Left ventricle myocardium inferior (tissue), 1 donor: ENCODE data around the gene COL18A1. TPM values are rescaled to one million over a fixed set of nuclear protein-coding genes. Genes with fewer than 3 reads are reported as not detected.

Source experiments
- DNase-seq: peaks from one replicate; pipeline ENCODE4 v3.0.0-alpha.2; 2020
- H3K27ac ChIP-seq: fragments of 200-600 bp; replicated peaks from 2 replicates; pipeline ENCODE4 v1.8.0; 2021
- H3K27me3 ChIP-seq: fragments of 200-600 bp; 2 replicates; pipeline ENCODE4 v1.8.0; 2021; ENCODE audit warnings: low read depth
- H3K36me3 ChIP-seq: fragments of 200-600 bp; 2 replicates; pipeline ENCODE4 v1.8.0; 2021
- H3K4me1 ChIP-seq: fragments of 200-600 bp; 2 replicates; pipeline ENCODE4 v1.8.0; 2021
- H3K4me3 ChIP-seq: fragments of 200-600 bp; 2 replicates; pipeline ENCODE4 v1.8.0; 2021; ENCODE audit warnings: mild to moderate bottlenecking, moderate library complexity
- H3K9me3 ChIP-seq: fragments of 200-600 bp; replicated peaks from 2 replicates; pipeline ENCODE4 v1.8.0; 2021
- CTCF ChIP-seq: fragments of 200-600 bp; IDR thresholded peaks from 2 replicates; pipeline ENCODE4 v1.8.0; 2021; ENCODE audit warnings: antibody characterized with exemption, mild to moderate bottlenecking, borderline replicate concordance
- intact Hi-C: fragments of 100-400 bp; cut with micrococcal nuclease; formaldehyde crosslinking; loops from one replicate; pipeline ENCODE4 v1.11.0; 2022
- total RNA-seq: library from RNA; stranded (reverse); fragmentation: NEBNext Ultra II Directional; extraction: Animal tissue kit (Norgen Biotek cat#: 25700); gene quantifications from one replicate; pipeline ENCODE4 v1.2.1, GENCODE V29; 2021
- donor health status: DM: no; HTN: yes; CAD: no; lungs with severe emphysema.

Gene COL18A1
- total RNA-seq, 1 donor from 2014 or later: 66.5 TPM

- intact Hi-C loops: no loop called here
- DNase-seq: no peak
- Histone ChIP-seq H3K27ac (no peak overlapping the region), H3K9me3 (no peaks in the 10 kb centered on the region), H3K27me3 (no peaks in the 10 kb centered on the region), H3K4me1 (peaks cover 23% of the 10 kb centered on the region), H3K4me3 (no peak overlapping the region), H3K36me3 (no peaks in the 10 kb centered on the region)
- no peak for TF ChIP-seq CTCF
Observed at GRCh38 chr21:45371655-45372054, 33.3 kb upstream of the COL18A1 start.

DNA sequence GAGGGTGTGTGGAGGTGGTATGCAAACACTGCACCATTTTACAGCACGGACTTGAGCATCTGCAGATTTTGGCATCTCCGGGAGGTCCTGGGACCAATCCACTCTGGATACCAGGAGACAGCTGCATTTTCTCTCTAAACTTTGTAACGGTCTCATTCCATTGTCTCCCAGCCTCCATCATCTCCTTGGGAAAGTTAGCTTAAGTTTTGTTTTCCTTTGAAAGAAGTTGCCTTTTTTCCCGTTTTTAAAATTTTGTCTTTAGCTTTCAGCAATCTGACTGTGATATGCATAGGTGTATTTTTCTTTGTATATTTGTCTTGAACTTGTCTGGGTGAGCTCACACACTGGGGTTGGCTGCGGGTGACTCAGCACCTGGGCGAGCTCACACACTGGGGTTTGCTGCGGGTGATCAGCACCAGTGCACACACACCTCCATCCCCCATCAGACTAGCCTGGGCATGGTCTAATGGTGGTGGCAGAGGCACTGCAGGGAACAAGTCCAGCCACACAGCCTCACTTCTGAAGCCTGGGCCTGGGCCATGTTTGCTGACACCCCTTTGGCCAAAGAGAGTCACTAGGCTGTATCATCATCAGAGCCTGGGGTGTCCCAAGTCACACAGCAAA lies 32.1 kb upstream of the COL18A1 start:
- intact Hi-C loops: no loop called here
- no peak for TF ChIP-seq CTCF
- DNase-seq: peak; percentile 1

DNA sequence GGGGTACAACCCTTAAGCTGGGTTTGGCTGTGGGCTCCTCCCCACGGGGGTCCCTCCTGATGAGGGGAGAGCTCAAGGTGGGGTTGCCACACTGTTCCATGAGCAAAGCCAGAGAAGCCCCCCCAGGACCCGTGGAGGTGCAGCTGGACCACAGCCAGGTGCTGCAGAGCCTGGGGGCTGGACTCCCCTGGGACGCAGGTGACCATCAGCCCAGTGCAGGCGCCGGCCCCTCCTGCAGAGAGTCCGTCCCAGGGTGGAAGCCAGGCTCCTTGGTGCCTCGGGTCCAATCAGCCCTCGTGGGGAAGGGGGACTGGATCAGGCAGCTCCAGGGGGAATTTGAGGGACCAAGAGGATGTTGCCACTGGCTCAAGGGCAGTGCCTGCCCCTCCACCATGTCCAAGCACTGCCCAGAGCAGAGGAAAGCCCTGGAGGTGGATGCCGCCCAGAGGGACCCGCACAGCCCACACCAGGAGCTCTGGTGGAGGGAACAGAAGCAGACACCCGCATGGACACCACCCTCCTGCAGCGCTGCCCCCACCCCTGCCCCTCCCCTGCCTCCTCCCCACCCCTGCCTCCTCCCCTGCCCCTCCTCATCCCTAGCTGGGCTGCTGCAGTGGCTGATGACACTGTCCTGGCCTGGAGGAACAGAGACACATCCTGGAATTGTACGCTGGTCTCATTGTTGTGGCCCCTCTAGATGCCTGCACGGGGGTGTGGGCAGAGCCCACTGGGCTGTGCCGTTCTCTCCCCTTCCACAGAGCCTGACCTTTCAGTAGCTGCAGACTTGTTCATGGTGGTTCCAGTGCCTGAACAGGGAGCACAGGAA lies 30.8 kb upstream of the COL18A1 start:
- no peaks in the 10 kb centered on the region for H3K27me3 ChIP-seq
- H3K36me3 ChIP-seq: no peaks in the 10 kb centered on the region
- DNase-seq: peak; percentile 15
- no peak overlapping the region for H3K27ac ChIP-seq
- no peak overlapping the region for H3K4me3 ChIP-seq
- H3K4me1 ChIP-seq: peaks cover 11% of the 10 kb centered on the region
- intact Hi-C loops: no loop called here
- H3K9me3 ChIP-seq: peaks cover 5% of the 10 kb centered on the region
- TF ChIP-seq CTCF: no peak

More for the DNA sequence above, 32.1 kb upstream of the COL18A1 start:
- no peaks in the 10 kb centered on the region for H3K27me3 ChIP-seq
- no peak overlapping the region for H3K4me3 ChIP-seq
- no peak overlapping the region for H3K27ac ChIP-seq
- H3K36me3 ChIP-seq: no peaks in the 10 kb centered on the region
- peaks cover 11% of the 10 kb centered on the region for H3K4me1 ChIP-seq
- peaks cover 5% of the 10 kb centered on the region for H3K9me3 ChIP-seq

DNA sequence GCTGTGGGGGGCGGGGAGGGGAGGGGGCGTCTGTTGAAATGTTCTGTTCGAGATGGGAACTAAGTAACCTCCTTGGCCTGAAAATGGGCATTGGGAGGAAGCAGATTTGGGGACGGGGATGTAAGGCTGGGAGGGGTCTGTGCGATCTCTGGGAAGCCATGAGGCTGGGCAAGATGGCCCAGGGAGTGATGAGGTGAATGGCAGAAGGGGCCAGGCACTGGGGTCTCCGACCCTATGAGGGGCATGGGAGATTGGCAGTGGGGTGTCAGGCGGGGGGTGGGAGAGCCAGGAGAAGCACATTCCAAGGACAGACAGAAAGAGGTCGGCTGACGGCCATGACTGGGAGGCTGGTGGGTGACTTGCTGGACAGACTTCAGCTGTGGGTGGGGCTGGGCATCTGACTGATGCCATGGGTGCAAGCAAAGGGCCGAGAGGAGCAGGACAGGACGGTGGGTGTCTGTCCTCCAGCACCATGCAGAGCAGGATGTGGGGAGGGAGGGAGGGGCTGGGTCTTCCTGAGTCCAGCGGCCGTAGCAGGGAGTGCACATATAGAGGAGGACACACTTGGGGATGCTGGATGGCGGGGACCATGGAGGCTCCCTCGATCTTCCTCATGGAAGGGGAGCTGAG lies 30.0 kb upstream of the COL18A1 start:
- no peak overlapping the region for H3K27ac ChIP-seq
- H3K36me3 ChIP-seq: no peaks in the 10 kb centered on the region
- no peaks in the 10 kb centered on the region for H3K27me3 ChIP-seq
- TF ChIP-seq CTCF: no peak
- peaks cover 11% of the 10 kb centered on the region for H3K4me1 ChIP-seq
- peak; percentile 12 for DNase-seq
- H3K9me3 ChIP-seq: peaks cover 5% of the 10 kb centered on the region
- H3K4me3 ChIP-seq: no peak overlapping the region
- intact Hi-C loops: no loop called here

DNA sequence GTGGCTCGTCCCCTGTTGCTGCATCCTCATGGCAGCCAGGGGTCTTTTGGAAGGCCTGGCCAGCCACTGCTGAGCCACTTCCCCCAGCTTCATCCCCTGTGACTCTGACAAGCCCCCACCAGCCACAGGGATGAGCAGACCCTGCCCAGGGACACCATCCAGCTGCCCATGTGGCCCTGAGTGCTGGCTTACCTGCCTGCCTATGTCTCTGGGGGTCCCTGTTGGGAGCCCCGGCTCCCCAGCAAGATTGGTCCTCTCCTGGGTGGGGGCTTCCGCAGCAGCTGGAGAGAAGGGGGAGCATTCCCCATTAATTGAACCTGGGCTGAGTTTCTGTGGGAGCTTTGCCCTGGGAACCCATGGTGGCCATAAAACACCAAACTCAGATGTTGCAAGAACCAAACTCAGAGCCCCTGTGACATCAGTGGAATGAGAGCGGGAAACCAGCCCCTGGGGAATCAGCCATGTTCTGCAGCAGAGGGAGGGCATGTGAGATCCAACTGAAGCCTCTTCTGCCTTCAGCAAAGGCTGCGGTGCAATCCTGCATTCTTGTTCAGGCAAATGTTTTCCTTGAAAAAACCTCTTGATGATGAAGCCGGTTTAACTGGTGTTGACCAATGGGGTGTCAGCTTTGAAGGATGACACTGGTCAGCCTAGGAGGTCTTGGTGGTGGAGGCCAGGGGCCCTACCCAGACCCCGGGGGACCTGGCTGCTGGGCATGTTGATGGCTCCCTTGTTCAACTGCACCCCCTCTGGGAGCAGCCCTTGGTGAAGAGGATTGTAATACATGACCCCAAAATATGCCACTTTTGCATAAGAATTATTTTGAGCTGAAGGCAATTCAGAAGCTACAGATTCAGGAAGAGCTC lies 28.3 kb upstream of the COL18A1 start:
- DNase-seq: peak; percentile 17
- H3K27me3 ChIP-seq: no peaks in the 10 kb centered on the region
- no peak overlapping the region for H3K27ac ChIP-seq
- no peak overlapping the region for H3K4me3 ChIP-seq
- H3K4me1 ChIP-seq: peaks cover 11% of the 10 kb centered on the region
- TF ChIP-seq CTCF: no peak
- intact Hi-C loops: no loop called here
- no peaks in the 10 kb centered on the region for H3K36me3 ChIP-seq
- peaks cover 5% of the 10 kb centered on the region for H3K9me3 ChIP-seq
